Measurements from ENCODE around the gene RRAS. TPM values are rescaled to one million over a fixed set of nuclear protein-coding genes. Genes with fewer than 3 reads are reported as not detected.

Gene RRAS
- total RNA-seq, 1 experiment from 2014 or later: 70.4 TPM

DNA sequence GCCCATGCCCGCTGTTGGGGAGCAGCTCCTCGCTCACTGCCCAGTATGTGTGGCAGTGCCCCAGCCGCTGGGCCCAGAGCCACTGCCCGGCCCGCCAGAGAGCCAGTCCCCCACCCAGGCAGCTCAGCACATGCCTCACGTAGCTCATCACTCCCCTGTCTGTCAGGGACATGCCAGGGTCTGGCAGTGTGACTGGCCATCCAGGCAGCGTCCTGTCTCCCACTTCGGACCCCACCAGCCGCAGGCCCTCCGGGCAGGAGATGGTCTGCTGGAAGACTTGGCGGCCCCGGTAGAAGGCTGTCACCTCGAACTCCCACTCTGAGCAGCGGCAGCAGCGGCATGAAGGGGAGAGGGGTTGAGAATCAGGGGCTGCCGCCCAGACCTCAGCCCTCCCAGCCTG, 22.1 kb upstream of the RRAS start:
- TF ChIP-seq, protein P1, sequence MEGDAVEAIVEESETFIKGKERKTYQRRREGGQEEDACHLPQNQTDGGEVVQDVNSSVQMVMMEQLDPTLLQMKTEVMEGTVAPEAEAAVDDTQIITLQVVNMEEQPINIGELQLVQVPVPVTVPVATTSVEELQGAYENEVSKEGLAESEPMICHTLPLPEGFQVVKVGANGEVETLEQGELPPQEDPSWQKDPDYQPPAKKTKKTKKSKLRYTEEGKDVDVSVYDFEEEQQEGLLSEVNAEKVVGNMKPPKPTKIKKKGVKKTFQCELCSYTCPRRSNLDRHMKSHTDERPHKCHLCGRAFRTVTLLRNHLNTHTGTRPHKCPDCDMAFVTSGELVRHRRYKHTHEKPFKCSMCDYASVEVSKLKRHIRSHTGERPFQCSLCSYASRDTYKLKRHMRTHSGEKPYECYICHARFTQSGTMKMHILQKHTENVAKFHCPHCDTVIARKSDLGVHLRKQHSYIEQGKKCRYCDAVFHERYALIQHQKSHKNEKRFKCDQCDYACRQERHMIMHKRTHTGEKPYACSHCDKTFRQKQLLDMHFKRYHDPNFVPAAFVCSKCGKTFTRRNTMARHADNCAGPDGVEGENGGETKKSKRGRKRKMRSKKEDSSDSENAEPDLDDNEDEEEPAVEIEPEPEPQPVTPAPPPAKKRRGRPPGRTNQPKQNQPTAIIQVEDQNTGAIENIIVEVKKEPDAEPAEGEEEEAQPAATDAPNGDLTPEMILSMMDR (IDR thresholded peaks at IDR 0.05; ENCODE audit: unreplicated experiment): no peak
- Mint-ChIP-seq H3K4me1 (ENCODE audit: low read depth, unreplicated experiment) (peaks cover 7% of the 10 kb centered on the region), H3K4me3 (ENCODE audit: low read depth, unreplicated experiment) (no peak overlapping the region), H3K9me3 (ENCODE audit: low read depth, unreplicated experiment) (no peaks in the 10 kb centered on the region), H3K27ac (ENCODE audit: unreplicated experiment) (no peak overlapping the region), H3K36me3 (ENCODE audit: insufficient read depth, unreplicated experiment) (peaks cover 95% of the 10 kb centered on the region), H3K27me3 (ENCODE audit: unreplicated experiment) (no peaks in the 10 kb centered on the region)
- intact Hi-C loops (cut with micrococcal nuclease; ENCODE audit: unreplicated experiment): no loop called here
- DNase-seq: no peak
- CTCF ChIA-PET: no interaction called here
- BruUV-seq (replicated peaks): no TSS peak

DNA sequence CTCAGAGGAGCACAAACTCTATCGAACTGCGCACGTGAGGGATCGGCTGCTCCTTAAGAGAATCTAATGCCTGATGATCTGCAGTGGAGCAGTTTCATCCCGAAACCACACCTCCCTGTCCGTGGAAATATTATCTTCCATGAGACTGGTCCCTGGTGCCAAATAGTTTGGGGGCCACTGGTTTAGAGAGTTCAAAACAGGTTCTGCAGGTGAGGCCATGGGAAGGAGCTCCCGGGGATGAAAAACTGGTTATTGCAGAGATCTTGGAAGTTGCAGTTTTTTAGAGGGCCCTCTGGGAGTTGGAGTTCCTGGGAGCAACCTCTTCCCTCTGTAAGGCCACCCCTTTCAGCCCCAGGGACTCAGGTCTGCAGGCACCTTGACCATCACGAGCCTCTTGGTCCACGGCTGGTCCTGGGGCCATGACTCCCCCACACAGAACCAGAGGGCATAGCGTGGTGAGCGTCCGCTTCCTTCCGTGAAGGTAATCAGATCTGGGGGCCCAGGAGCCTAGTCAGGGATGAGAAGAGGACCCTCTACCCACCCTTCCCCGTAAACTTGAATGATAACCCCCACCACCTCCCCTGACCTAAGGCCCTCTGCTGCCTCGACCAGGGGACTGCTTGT, 20.5 kb upstream of the RRAS start:
- Mint-ChIP-seq H3K36me3 (ENCODE audit: insufficient read depth, unreplicated experiment) (peaks cover 95% of the 10 kb centered on the region), H3K27me3 (ENCODE audit: unreplicated experiment) (no peaks in the 10 kb centered on the region), H3K4me3 (ENCODE audit: low read depth, unreplicated experiment) (no peak overlapping the region), H3K27ac (ENCODE audit: unreplicated experiment) (peak overlapping the region; percentile 42), H3K4me1 (ENCODE audit: low read depth, unreplicated experiment) (no peaks in the 10 kb centered on the region), H3K9me3 (ENCODE audit: low read depth, unreplicated experiment) (no peaks in the 10 kb centered on the region)
- CTCF ChIA-PET: no interaction called here
- BruUV-seq (replicated peaks): no TSS peak
- no peak for DNase-seq
- TF ChIP-seq, protein P1 (IDR thresholded peaks at IDR 0.05; ENCODE audit: unreplicated experiment): no peak
- intact Hi-C loops (cut with micrococcal nuclease; ENCODE audit: unreplicated experiment): no loop called here

DNA sequence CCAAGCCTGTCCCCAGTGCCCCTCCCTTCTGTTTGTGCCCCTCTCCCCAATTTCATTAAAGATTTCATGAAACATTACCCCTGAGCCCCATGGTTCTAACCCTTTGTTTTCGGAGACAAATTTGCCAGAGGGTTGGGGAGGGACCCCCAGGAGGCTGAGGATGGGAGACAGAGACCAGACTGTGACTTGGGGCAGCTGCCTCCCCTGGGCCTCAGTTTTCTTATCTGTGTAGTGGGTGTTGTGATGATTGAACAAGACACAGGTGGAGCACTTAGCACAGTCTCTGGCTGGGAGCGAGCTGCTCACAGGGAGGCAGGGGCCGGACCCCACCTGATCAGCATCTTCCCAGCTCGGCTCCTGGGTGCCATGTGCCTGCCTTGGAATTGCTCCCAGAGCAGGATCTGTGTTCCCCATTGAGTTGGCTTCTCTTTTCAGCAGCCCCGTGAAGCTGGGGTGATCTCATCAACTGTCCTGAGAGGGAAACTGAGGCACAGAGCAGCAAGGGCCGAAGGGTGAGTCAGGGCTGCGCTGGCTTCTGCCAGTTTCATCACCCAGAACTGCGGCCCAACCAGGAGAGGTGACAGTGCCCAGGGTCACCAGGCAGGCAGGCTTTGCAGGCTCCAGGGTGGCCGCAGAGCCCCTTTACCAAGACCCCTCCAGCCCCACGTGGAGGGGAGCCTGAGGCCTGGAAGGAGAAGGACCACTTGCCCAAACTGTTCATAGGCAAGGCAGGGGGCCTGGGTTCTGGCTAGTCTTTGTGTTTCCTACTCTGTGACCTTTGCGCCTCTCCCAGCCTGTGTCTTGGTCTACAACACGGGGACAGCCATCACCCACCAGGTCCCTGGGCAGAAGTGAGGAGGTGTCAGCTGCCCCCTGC, 18.9 kb upstream of the RRAS start:
- no peaks in the 10 kb centered on the region for H3K4me1 Mint-ChIP-seq (ENCODE audit: low read depth, unreplicated experiment)
- BruUV-seq (replicated peaks): no TSS peak
- CTCF ChIA-PET: no interaction called here
- no peaks in the 10 kb centered on the region for H3K27me3 Mint-ChIP-seq (ENCODE audit: unreplicated experiment)
- DNase-seq: no peak
- H3K4me3 Mint-ChIP-seq (ENCODE audit: low read depth, unreplicated experiment): no peak overlapping the region
- H3K9me3 Mint-ChIP-seq (ENCODE audit: low read depth, unreplicated experiment): no peaks in the 10 kb centered on the region
- intact Hi-C loops (cut with micrococcal nuclease; ENCODE audit: unreplicated experiment): no loop called here
- TF ChIP-seq, protein P1 (IDR thresholded peaks at IDR 0.05; ENCODE audit: unreplicated experiment): no peak
- peaks cover 95% of the 10 kb centered on the region for H3K36me3 Mint-ChIP-seq (ENCODE audit: insufficient read depth, unreplicated experiment)
- peak overlapping the region; percentile 42 for H3K27ac Mint-ChIP-seq (ENCODE audit: unreplicated experiment)

DNA sequence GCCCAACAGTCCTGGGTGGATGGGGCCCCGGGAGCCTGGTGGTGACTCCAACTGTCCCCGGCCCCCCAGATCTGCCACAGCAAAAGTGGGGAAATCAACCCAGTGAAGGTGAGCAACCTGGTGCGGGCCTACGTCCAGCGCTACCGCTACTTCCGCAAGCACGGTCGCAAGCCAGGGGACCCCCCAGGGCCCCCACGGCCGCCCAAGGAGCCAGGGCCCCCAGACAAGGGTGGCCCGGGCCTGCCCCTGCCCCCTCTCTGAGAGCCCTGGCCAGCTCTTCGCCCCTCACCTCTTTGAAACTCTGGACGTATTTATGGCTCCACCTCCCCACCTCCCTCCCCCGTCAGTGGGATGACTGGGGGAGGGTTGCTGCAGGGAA, 18.2 kb upstream of the RRAS start:
- CTCF ChIA-PET: no interaction called here
- BruUV-seq (replicated peaks): TSS peak; percentile 69
- DNase-seq: no peak
- no peaks in the 10 kb centered on the region for H3K27me3 Mint-ChIP-seq (ENCODE audit: unreplicated experiment)
- TF ChIP-seq, protein P1 (IDR thresholded peaks at IDR 0.05; ENCODE audit: unreplicated experiment): no peak
- H3K4me1 Mint-ChIP-seq (ENCODE audit: low read depth, unreplicated experiment): no peaks in the 10 kb centered on the region
- H3K27ac Mint-ChIP-seq (ENCODE audit: unreplicated experiment): no peak overlapping the region
- H3K36me3 Mint-ChIP-seq (ENCODE audit: insufficient read depth, unreplicated experiment): peaks cover 94% of the 10 kb centered on the region
- no peaks in the 10 kb centered on the region for H3K9me3 Mint-ChIP-seq (ENCODE audit: low read depth, unreplicated experiment)
- no peak overlapping the region for H3K4me3 Mint-ChIP-seq (ENCODE audit: low read depth, unreplicated experiment)
- intact Hi-C loops (cut with micrococcal nuclease; ENCODE audit: unreplicated experiment): no loop called here
